GM19023 (cell line): ENCODE results near the gene APBA2.

Source experiments
- ATAC-seq: cut with Tn5 transposase; IDR thresholded peaks from one replicate; pipeline ENCODE4 v1.9.1; 2021; ENCODE audit warnings: mild to moderate bottlenecking, moderate library complexity; ENCODE audit not compliant: unreplicated experiment

APBA2 gene

DNA sequence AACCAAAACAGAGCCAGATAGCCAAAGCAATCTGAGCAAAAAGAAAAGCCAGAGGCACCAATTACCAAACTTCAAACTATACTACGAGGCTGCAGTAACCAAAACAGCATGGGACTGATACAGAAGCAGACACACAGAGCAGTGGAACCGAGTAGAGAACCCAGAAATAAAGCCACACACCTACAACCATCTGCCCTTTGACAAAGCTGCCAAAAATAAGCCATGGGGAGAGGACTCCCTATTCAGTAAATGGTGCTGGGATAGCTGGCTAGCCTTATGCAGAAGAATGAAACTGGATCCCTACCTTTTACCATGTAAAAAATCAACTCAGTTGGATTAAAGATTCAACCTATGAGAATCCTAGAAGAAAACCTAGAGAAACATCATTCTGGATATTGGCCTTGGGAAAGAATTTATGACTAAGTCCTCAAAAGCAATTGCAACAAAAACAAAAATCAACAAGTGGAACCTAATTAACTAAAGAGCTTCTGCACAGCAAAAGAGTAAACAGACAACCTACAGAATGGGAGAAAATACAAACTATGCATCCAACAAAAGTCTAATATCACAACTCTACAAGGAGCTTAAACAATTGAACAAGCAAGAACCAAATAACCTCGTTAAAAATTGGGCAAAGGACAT is 95.1 kb downstream of the APBA2 start:
- ATAC-seq: no peak

DNA sequence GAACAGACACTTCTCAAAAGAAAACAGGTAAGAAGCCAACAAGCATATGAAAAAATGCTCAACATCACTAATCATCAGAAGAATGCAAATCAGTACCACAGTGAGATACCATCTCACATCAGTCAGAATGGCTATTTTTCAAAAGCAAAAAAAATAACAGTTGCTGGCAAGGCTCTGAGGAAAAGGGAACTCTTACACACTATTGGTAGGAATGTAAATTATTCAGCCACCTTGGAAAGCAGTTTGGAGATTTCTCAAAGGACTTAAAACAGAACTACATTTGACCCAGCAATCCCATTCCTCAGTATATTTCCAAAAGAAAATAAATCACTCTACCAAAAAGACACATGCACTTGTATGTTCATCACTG is 95.6 kb downstream of the APBA2 start:
- no peak for ATAC-seq

GRCh38 chr15:28981921-28982320 is 96.1 kb downstream of the APBA2 start:
- no peak for ATAC-seq

GRCh38 chr15:28982886-28983285 is 97.1 kb downstream of the APBA2 start:
- no peak for ATAC-seq

DNA sequence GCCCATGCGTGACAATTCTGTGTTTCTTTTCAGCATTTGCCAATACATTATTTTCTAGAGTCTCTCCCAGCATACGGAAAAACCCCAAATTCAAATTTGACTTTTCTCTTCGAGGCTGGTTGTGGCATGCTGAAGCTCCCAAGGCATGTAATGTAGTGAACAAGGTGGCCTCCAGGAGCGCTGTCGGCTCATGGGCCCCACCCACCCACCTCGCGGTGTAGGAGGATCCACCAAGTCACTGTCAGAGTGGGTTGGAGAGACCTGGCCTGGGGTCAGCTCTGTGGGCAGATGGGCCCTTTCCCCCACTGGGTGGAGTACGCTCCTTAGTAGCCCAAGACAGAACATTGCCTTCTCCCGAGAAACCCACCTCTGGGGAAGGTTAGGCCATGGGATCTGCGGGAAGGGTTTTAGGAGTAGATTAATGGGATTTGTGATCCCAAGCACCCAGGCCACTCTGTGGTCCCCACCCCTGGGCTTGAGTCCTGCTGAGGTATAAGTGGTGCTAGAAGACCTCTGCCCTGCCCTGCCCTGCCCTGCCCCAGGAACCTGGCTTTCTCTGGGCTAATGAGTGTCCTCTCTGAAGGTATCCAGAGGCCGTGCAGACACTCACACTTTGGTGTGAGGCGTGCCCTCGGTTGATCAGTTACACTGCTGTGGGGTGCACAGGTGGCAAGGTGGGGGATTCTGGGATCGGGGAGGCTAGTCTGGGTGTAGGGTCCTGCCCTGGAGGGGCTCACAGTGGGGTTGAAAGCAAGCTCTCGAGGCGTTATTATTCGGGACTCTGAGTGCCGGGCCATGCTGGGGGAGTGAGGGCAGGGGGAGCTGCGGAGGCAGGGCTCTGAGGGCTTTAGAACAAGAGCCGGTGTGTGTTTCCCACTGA is 97.9 kb downstream of the APBA2 start:
- no peak for ATAC-seq

GRCh38 chr15:28984421-28985315 is 98.9 kb downstream of the APBA2 start:
- ATAC-seq: no peak

- no peak for ATAC-seq
Observed at GRCh38 chr15:28985316-28985645, 99.5 kb downstream of the APBA2 start.

- no peak for ATAC-seq
Observed at GRCh38 chr15:28985691-28986090, 99.9 kb downstream of the APBA2 start.

GRCh38 chr15:28986108-28986507 is 100.3 kb downstream of the APBA2 start:
- no peak for ATAC-seq

DNA sequence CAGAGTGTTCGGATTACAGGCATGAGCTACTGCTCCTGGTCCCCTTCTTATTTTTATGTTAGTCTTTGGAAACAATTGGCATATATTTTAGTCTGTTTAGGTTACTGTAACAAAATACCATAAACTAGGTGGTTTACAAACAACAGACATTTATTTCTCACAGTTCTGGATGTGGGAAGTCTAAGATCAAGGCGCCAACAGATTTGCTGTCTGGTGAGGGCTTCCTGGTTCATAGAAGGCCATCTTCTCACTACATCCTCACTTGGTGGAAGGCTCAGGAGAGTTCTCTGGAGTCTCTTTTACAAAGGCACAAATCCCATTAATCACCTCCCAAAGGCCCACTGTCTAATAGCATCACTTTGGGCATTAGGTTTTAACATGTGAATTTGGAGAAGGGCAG is 101.0 kb downstream of the APBA2 start:
- no peak for ATAC-seq

DNA sequence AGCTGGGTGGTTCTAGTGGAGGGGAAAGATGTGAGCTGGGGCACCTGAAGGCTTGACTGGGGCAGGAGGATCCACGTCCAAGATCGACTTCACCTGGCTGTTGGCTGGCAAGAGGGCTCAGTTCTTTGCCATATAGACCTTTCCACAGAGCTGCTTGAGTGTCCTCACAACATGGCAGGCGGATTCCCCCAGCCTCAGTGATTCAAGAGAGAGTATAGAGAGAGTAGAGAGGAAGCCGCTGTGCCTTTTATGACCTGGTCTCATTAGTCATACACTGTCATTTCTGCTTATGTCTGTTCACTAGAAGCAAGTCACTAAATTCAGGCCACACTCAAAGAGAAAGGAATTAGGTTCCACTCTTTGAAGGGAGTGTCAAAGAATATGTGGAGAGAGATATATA is 101.6 kb downstream of the APBA2 start:
- ATAC-seq: no peak

DNA sequence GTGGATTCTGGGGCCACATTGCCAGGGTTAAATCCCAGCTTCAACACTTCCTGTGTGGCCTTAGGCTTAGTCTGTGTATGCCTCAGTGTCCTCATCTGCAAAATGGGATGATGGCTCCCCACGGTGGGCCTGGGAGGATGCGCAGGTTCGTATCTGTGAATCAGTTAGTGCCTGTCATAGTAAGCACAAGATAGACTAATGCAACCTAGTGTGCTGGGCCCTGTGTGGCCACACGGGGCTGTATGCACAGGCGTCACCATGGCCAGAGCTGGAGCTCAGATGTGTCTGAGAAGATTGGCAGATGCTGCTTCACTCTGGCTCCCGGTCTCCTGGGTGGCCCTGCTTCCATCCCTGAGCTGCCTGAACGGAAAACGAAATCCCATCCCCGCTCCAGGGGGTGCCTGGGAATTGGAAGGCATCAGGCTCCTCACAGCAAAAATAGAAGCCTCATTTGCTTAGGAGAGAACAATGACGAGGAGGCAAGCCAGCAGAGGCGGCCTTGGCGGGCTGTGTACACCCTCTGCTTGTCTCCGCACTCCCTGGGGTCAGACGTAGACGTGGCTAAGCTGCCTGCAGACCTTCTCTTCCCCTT is 103.6 kb downstream of the APBA2 start:
- ATAC-seq: no peak

DNA sequence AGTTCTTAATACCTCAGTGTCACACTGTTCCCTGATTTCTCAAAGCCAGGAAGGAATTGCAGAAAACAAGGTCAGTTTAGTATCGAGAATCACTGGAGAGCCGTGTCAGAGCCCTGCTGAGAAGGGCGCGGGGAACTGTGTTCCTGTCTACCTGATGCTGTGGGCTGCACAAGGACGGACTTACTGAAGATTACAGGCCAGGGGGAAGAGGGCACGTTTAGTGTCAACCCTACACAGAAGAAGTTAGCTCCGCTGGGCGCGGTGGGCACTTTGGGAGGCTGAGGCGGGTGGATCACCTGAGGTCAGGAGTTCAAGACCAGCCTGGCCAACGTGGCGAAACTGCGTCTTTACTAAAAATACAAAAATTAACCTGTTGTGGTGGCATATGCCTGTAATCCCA is 104.1 kb downstream of the APBA2 start:
- ATAC-seq: no peak

- no peak for ATAC-seq
Observed at GRCh38 chr15:28990390-28990789, 104.6 kb downstream of the APBA2 start.

DNA sequence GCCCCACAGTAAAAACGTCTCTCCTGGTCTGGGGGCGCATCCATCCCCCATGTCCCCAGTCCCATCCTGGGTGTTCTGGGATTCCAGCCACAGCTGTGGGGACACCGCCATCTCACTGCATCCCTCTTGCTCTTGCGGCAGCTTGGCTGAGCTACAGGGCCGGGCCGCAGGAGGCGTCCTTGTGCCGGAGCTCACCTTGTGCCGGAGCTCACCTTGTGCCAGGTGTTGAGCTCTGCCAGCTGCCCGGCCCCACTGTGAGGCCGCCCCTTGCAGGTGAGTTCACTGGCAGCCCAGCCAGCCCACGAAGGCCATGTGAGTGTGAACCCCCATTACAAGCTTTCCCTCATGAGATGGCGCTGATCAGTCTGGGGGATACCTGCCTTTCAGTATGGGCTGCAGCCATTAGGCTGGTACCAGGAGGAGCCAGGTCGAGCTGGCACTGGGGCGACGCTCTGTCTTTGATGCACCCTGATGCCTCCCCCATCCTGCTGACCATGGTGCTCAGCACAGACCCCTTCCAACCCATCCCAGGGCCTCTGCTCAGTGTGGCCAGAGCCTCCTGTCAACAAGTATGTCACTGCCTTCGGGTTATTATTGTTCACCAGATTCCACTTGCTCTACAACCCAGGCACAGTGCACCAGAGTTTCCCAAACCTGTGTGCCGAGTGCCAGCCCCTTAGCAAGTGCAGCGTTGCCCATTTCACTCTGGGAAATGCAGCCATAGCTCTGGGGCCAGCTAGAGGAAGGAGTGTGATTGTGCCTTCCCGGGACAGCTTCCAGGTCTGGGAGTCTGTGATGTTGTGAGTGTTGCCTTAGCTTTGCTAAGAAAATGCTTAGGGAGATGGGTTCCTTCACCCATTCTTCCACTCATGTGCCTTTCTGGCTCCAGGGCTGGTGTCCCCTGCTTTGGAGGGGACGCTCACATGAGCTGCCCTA is 105.7 kb downstream of the APBA2 start:
- no peak for ATAC-seq

DNA sequence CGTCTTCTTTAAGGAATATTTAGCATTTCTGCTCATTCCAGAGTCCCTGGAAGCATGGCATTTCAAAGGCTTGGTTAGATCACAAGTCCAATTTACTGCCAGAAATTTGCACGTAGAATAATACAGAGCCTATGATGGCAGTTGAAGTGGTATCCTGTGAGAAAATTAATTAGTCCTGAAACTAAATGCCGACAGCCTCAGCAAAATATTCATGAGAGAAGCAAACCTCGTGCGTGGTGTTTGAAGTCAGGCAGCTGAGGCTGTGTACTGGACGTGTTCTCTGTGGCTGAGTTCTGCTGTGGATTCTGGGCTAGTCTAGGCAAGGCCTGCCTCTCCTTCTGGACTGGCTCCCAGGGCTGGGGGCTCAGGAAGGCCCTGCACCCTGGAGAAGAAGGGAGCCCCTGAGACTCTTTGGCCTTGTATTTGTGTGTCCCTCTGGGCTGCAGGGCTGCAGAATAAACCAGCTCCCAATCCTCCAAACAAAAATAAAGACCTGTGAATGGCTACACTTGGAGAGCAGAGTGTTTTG is 106.6 kb downstream of the APBA2 start:
- no peak for ATAC-seq

GRCh38 chr15:28993051-28993719 is 107.4 kb downstream of the APBA2 start:
- ATAC-seq: no peak

- no peak for ATAC-seq
Observed at GRCh38 chr15:28993720-28994053, 107.9 kb downstream of the APBA2 start.

DNA sequence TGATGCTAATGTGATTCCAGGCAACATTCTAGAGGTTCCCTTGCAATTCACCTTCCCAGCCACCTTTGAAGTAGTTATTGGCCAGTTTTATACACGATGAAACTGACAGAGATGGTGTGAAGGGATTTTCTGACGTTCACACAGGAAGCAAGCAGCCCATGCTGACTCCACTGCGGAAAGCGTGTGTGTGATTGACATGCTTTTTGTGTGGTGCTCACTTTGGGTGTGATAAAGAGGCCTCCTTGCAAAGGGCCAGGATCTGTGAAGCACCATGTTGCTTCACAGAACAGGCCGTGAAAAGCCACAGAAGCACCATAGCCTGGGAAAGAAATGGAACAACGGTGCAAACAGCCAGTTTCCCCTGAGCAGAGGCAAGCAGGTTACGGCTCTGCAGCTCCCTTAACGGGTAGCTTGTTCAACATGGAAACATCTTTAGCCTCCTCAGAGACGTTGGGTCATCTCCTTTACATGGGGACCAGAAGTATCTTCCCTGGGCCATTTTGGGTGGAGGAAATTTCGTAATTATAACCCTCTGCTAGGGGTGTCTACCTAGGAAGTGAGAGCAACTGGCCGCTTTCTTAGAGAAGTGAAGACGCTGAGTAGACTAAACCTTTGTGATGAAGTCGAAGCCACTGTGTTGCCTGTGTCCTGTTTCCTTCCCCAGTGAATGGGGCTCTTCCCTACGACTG is 108.5 kb downstream of the APBA2 start:
- ATAC-seq: no peak
